ENCODE measurements around the gene TMSB4X. TPM values are rescaled to one million over a fixed set of nuclear protein-coding genes. Genes with fewer than 3 reads are reported as not detected.
"Not testable (repeated sequence)": the region's sequence is repeated elsewhere in the genome, so short reads cannot be mapped to it uniquely, and the experiment has no call there.

The TMSB4X gene
- total RNA-seq = 5,748 TPM

DNA sequence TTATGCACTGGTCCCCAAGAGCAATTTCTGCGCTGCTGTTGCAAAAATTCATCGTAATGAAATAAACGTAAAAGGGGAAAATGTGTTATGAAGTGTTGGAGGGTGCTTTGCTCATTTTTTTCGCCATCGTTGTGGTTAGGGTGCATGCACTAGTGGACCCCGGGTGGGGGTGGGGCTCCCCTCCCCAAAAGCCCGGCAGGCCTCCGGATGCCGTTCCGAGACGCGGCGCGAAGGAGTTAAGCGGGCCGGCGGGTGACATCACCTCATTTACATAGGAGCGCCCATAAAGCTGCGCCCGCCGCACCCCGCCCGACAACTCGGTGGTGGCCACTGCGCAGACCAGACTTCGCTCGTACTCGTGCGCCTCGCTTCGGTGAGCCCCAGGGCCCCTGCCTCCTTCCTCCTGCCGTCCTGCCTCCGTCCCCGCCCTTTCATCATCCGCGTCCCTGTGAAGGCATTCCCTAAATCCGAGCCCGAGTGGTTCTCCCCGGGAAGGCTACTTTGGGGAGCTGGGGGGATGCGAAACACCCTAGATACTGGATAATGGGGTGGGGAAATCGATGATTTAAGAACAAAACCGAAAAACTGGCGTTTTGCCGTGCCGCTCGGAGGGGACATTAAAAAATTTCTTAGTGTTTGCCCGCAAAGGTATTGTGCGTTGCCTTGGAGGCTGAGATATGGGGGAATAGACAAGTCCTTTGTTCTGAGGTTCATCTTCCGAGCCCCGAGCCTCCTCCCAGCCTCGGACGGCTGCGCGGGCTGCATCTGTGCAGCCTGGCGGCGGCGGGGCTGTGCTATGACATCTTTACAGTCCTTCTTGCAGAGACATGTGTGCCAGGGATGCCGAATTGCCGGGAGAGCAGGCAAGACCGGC is at the start of gene TMSB4X:
TSS of gene TMSB4X (plus strand) at position 315 of the 874 bp plus-strand sequence.
- no peaks in the 10 kb centered on the region for H3K9me3 ChIP-seq (ENCODE audit: low read depth, low read length)
- H3K27me3 ChIP-seq (ENCODE audit: insufficient read depth, low read length) = no peaks in the 10 kb centered on the region
- peak within 1 kb of the TSS; percentile 99 for H3K4me3 ChIP-seq (ENCODE audit: low read length)
- peaks cover 48% of the 10 kb centered on the region for H3K4me1 ChIP-seq (ENCODE audit: insufficient read depth, low read length)

DNA sequence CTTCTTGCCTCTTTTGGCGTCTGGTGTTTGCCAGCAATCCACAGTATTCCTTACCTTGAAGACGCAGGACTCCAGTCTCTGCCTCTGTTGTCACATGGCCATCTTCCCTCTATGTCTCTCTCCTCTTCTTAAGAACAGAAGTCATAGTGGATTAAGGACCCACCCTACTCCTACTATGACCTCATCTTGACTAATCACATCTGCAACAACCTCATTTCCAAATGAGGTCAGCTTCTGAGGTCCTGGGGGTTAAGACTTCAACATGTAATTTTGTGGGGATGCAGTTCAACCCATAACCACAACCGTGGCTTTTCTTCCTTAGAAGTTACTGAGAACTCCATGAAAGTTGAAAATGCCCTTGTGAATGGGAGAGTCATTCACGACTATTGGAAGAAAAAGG is 45.2 kb upstream of the TMSB4X start:
- Histone ChIP-seq H3K9me3 (ENCODE audit: low read depth, low read length) (no peaks in the 10 kb centered on the region), H3K27me3 (ENCODE audit: insufficient read depth, low read length) (no peaks in the 10 kb centered on the region), H3K4me1 (ENCODE audit: insufficient read depth, low read length) (no peaks in the 10 kb centered on the region), H3K4me3 (ENCODE audit: low read length) (no peak overlapping the region)

DNA sequence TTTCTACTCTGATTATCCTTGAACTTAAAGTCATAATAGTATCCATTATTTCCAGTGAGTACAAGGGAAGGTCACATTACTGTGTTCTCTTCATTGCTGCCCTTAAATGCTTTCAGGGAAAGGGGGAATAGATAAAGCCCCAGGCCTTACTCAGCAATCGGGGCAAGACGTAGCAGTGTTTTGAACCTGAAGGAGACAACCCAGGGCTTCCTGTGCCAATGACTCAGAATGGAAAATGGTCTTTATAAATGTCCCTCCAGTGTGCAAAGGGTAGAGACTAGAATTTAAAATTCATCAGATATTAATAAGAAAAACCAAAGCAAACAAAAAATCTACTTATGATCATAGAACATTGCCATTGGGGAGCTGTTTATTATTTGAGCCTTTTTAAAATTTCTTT is 44.8 kb upstream of the TMSB4X start:
- Histone ChIP-seq H3K4me3 (ENCODE audit: low read length) (no peak overlapping the region), H3K27me3 (ENCODE audit: insufficient read depth, low read length) (no peaks in the 10 kb centered on the region), H3K9me3 (ENCODE audit: low read depth, low read length) (no peaks in the 10 kb centered on the region), H3K4me1 (ENCODE audit: insufficient read depth, low read length) (no peaks in the 10 kb centered on the region)

DNA sequence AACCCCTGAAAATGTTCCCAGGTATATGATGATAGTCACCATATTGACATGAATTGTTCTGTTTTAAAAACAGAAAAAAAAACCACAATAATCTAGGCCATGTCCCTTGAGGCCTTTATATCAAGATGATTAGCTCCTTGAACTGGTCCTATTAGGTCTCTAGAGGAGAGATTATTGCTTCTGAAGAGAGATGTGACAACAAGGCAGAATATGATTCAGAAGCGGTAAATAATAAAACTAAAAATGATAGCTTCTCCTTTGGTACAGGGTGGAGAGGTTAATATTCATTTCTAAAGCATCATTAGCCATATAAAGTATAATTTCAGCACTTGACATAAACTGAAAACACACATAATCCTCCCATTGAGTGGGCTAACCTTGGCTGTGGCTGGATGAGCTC is 42.7 kb upstream of the TMSB4X start:
- no peaks in the 10 kb centered on the region for H3K9me3 ChIP-seq (ENCODE audit: low read depth, low read length)
- H3K27me3 ChIP-seq (ENCODE audit: insufficient read depth, low read length) = no peaks in the 10 kb centered on the region
- H3K4me3 ChIP-seq (ENCODE audit: low read length) = no peak overlapping the region
- H3K4me1 ChIP-seq (ENCODE audit: insufficient read depth, low read length) = no peaks in the 10 kb centered on the region

DNA sequence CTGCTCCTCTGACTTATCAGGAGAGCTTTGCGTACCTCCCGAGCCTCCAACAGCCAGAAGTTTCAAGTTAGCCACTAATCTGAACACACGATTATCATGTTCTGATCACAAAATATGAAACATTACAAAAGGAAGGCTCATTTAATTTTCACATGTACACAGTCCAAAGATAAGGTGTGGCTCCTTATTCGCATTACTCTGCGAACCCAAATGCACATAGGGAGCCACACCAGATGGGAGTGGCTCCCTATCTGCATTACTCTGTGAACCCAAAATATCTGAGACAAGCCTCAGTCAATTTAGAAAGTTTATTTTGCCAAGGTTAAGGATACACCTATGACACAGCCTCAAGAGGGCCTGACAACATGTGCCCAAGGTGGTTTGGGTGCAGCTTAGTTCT is 40.1 kb upstream of the TMSB4X start:
- no peak overlapping the region for H3K4me3 ChIP-seq (ENCODE audit: low read length)
- no peaks in the 10 kb centered on the region for H3K27me3 ChIP-seq (ENCODE audit: insufficient read depth, low read length)
- no peaks in the 10 kb centered on the region for H3K9me3 ChIP-seq (ENCODE audit: low read depth, low read length)
- H3K4me1 ChIP-seq (ENCODE audit: insufficient read depth, low read length) = no peaks in the 10 kb centered on the region

DNA sequence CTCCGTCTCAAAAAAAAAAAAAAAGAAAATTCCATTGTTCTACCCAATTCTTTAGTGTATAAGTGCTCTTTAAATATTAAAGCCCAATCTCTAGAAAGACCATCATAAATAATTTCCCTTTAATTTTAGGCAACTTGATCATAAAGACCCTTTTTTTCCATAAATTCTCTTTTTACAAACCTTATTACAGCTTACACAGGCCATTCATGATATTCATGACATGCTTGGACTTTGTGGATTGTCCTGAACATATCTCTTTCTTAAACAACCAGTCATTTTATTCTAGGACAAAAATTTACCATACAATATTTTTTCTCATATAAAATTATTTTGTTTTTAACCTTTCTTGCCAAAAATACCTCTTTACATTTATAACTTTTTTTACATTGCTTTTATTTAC is 38.0 kb upstream of the TMSB4X start:
- H3K27me3 ChIP-seq (ENCODE audit: insufficient read depth, low read length) = no peaks in the 10 kb centered on the region
- no peaks in the 10 kb centered on the region for H3K4me1 ChIP-seq (ENCODE audit: insufficient read depth, low read length)
- H3K4me3 ChIP-seq (ENCODE audit: low read length) = no peak overlapping the region
- no peaks in the 10 kb centered on the region for H3K9me3 ChIP-seq (ENCODE audit: low read depth, low read length)

DNA sequence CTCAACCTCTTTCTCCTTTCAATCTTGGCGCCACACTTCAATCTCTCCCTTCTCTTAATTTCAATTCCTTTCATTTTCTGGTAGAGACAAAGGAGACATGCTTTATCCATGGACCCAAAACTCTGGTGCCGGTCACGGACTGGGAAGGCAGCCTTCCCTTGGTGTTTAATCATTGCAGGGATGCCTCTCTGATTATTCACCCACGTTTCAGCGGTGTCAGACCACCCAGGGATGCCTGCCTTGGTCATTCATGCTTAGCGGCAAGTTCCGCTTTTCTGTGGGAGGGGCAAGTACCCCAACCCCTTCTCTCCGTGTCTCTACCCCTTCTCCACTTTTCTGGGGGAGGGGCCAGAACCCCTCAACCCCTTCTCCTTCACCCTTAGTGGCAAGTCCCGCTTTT is 34.4 kb upstream of the TMSB4X start:
- not testable (repeated sequence) for H3K9me3 ChIP-seq (ENCODE audit: low read depth, low read length); H3K27me3 ChIP-seq (ENCODE audit: insufficient read depth, low read length); H3K4me3 ChIP-seq (ENCODE audit: low read length); H3K4me1 ChIP-seq (ENCODE audit: insufficient read depth, low read length)

DNA sequence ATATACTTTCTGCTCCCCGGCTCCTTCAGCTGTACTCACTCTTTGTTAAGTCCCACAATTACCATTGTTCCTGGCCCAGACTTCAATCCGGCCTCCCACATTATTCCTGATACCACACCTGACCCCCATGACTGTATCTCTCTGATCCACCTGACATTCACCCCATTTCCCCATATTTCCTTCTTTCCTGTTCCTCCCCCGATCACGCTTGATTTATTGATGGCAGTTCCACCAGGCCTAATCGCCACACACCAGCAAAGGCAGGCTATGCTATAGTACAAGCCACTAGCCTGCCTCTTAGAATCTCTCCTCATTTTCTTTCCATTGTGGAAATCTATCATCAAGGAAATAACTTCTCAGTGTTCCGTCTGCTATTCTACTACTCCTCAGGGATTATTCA is 31.3 kb upstream of the TMSB4X start:
- H3K4me3 ChIP-seq (ENCODE audit: low read length) = not testable (repeated sequence)

DNA sequence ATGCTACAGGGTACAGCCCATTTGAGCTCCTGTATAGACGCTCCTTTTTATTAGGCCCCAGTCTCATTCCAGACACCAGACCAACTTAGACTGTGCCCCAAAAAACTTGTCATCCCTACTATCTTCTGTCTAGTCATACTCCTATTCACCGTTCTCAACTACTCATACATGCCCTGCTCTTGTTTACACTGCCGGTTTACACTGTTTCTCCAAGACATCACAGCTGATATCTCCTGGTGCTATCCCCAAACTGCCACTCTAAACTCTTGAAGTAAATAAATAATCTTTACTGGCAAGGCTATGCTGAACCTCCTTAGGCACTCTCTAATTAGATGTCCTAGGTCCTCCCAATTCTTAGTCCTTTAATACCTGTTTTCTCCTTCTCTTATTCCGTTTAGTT is 30.5 kb upstream of the TMSB4X start:
- not testable (repeated sequence) for H3K9me3 ChIP-seq (ENCODE audit: low read depth, low read length); H3K4me3 ChIP-seq (ENCODE audit: low read length); H3K27me3 ChIP-seq (ENCODE audit: insufficient read depth, low read length)
- H3K4me1 ChIP-seq (ENCODE audit: insufficient read depth, low read length) = peaks cover 33% of the 10 kb centered on the region

More for the DNA sequence above, 31.3 kb upstream of the TMSB4X start:
- not testable (repeated sequence) for H3K9me3 ChIP-seq (ENCODE audit: low read depth, low read length); H3K27me3 ChIP-seq (ENCODE audit: insufficient read depth, low read length)
- peaks cover 24% of the 10 kb centered on the region for H3K4me1 ChIP-seq (ENCODE audit: insufficient read depth, low read length)

DNA sequence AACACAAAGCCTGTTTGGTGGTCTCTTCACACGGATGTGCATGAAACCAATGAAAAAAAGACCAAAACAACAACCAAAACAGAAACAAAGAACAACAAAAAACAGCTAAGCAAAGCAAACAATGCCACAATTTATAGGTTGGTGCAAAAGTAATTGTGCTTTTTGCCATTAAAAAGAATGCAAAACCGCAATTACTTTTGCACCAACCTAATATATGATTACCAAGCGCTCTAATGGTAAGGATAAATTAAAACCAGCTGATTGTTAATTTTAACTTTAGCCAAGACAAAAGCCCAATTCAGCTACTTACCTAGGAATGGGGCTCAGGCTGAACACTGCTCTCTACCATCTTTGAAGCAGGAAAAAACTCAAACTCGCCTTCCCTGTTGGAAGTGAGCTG is 29.4 kb upstream of the TMSB4X start:
- no peaks in the 10 kb centered on the region for H3K27me3 ChIP-seq (ENCODE audit: insufficient read depth, low read length)
- H3K9me3 ChIP-seq (ENCODE audit: low read depth, low read length) = no peaks in the 10 kb centered on the region
- H3K4me3 ChIP-seq (ENCODE audit: low read length) = no peak overlapping the region
- peaks cover 42% of the 10 kb centered on the region for H3K4me1 ChIP-seq (ENCODE audit: insufficient read depth, low read length)

DNA sequence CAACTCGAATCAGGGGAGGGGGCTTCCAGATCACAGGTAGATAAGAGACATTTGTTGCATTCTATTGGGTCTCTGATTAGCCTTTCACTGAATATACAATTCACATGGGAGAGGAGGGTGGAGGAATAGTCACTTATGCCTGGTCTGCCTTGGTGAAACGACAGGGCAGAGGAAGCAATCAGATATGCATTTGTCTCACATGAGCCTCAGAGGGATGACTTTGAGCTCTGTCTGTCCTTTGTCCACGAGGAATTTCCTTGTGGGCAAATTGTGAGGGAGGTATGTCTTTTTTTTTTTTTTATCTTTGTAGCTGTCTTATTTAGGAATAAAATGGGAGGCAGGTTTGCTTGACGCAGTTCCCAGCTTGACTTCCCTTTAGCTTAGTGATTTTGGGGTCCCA is 28.5 kb upstream of the TMSB4X start:
- peaks cover 51% of the 10 kb centered on the region for H3K4me1 ChIP-seq (ENCODE audit: insufficient read depth, low read length)

DNA sequence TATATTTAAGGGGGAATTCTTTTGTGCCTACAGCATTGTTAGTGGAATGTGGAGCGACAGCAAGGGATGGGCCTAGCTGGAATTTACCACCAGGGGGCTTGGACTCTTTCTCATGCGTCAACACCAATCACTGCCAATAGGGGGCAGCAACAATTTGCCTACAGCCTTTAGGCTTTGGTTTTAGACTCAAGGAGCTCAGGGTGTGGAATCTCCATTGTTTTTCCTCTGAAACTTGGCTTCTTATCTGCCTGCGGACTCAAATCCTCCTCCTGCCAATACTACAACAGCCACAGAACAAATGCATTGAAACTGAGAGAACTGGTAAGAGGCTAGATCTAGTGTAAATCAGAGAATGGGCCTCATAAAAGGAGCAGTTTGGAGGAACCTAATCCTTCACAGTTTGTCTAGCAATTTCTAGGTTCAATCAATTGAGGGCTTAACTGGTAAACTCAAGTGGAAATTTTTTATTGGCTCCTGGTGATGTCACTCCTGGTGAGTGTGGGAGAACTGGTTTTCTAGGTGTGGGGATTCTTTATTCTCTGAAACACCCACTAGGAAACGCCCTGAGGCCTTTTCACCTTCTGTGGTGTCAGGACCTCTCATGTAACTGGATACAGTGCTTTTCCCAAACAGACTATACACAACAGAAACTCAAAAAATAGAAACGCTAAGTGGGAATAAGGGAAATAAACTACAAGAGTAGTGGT is 27.9 kb upstream of the TMSB4X start:
- peaks cover 57% of the 10 kb centered on the region for H3K4me1 ChIP-seq (ENCODE audit: insufficient read depth, low read length)
- H3K4me3 ChIP-seq (ENCODE audit: low read length) = no peak overlapping the region

More for the DNA sequence above, 28.5 kb upstream of the TMSB4X start:
- Histone ChIP-seq H3K27me3 (ENCODE audit: insufficient read depth, low read length) (no peaks in the 10 kb centered on the region), H3K4me3 (ENCODE audit: low read length) (no peak overlapping the region), H3K9me3 (ENCODE audit: low read depth, low read length) (no peaks in the 10 kb centered on the region)

DNA sequence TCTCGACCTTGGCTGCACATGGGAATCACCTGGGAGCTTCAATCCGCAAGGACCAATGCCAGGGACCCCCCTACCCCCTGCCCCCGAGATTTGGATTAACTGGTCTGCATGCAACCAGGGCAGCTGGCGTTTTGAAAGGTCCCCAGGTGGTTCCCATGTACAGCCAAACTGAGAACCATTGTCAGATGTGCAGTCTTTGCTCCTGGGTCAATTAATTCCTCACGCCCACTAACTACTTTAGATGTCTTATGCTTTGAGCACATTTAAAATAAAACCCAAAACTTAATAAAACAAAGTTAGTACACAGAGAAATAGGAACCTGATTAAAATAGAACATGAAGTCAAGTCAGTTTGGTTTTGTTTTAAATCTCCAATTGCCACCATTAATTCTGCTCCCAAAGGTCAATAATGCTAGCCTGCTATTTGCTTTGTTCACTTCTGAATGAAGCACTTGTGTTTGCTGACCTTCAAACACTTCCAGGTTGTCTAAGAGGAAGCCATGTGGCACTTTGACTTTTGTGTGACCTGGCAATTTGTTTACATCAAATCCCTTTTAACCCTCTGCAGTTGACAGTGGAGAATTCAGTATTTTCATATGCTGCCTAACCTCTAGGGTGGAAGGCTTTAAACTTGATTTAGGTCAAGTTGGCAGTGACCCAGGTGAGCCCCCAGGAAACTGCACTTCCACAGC is 27.2 kb upstream of the TMSB4X start:
- Histone ChIP-seq H3K4me3 (ENCODE audit: low read length) (no peak overlapping the region), H3K9me3 (ENCODE audit: low read depth, low read length) (no peaks in the 10 kb centered on the region), H3K4me1 (ENCODE audit: insufficient read depth, low read length) (peaks cover 64% of the 10 kb centered on the region), H3K27me3 (ENCODE audit: insufficient read depth, low read length) (no peaks in the 10 kb centered on the region)

More for the DNA sequence above, 27.9 kb upstream of the TMSB4X start:
- Histone ChIP-seq H3K27me3 (ENCODE audit: insufficient read depth, low read length) (no peaks in the 10 kb centered on the region), H3K9me3 (ENCODE audit: low read depth, low read length) (no peaks in the 10 kb centered on the region)

DNA sequence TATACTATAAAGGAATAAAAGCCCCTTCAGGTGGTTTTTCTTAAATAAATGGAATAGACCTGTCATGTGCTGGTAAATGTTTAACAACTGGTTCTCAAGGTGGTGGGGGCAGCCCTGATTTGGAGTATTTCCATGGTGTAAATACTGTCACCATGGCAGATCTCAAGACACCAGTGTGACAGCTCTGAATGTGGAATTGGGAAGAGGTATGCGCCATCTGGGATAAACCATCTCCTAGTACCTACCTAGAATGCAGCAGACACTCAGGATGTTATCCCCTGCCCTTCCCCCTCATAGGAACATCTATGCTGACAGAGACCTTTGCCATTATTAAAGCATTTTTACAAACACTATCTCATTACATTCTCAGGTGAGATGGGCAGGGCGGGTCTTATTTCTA is 26.4 kb upstream of the TMSB4X start:
- Histone ChIP-seq H3K9me3 (ENCODE audit: low read depth, low read length) (no peaks in the 10 kb centered on the region), H3K27me3 (ENCODE audit: insufficient read depth, low read length) (no peaks in the 10 kb centered on the region), H3K4me1 (ENCODE audit: insufficient read depth, low read length) (peaks cover 72% of the 10 kb centered on the region), H3K4me3 (ENCODE audit: low read length) (no peak overlapping the region)

DNA sequence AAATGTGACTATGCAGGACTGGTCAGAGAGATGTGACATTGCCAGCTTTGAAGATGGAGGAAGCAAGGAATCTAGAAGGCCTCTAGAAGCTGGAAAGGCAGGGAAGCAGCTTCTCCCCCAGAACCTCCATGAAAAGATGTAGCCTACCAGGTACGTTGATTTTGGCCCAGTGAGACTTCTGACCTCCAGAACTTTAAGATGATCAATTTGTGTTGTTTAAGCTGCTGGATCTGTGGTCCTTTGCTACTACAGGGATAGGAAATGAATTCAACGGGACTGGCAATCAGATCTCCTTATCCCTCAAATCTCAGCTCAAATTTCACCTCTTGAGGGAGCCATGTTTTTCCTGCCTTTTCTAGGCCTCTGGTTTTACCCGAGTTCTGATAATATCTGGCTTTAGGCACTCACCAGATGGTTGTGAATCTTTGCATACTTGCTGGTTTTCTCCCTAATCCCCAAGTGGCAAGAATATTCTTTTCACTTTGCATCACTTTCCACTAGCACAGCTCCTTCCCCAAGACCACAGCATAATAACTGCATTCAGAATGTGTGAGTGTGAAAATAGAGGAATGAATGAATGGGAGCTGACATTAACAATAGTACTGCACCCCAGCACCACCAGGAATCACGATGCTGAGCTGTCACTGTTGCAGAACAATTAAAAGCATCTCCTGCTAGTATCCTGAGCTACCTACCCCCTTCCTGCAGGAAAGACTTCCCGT is 25.5 kb upstream of the TMSB4X start:
- H3K4me3 ChIP-seq (ENCODE audit: low read length) = no peak overlapping the region
- no peaks in the 10 kb centered on the region for H3K27me3 ChIP-seq (ENCODE audit: insufficient read depth, low read length)
- no peaks in the 10 kb centered on the region for H3K9me3 ChIP-seq (ENCODE audit: low read depth, low read length)
- H3K4me1 ChIP-seq (ENCODE audit: insufficient read depth, low read length) = peaks cover 80% of the 10 kb centered on the region
